Measurements from ENCODE around the gene TFB1M.

The TFB1M gene

DNA sequence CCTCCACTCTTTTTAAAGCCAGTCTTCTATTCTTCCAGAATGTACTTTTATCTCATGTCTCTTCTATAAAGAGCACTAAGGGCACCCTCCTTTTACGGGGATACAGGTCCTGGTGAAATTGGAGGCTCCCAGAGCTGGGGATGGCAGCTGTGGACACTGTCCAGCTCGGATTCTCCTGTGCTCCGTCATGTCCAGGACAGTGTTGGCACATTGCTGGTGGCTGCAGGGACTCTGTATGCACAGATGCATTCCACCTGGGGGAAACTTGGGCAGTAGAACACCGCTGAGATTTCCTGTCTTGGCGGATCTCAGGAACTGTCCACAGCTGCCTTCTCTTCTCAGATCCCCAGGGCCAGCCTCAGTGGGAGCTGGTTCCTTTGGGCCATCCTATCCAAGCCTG, 107.1 kb downstream of the TFB1M start:
- no peak for DNase-seq (ENCODE audit: low read depth, low spot score)

Measured in smooth muscle cell of the brain vasculature (primary cell).